ENCODE measurements around the gene DLGAP3. TPM values are rescaled to one million over a fixed set of nuclear protein-coding genes. Genes with fewer than 3 reads are reported as not detected.
A peak's percentile ranks its signal among the peaks of the same experiment; 100 is the strongest.

Gene DLGAP3
- total RNA-seq, 1 donor from 2014 or later = 0.18 TPM

DNA sequence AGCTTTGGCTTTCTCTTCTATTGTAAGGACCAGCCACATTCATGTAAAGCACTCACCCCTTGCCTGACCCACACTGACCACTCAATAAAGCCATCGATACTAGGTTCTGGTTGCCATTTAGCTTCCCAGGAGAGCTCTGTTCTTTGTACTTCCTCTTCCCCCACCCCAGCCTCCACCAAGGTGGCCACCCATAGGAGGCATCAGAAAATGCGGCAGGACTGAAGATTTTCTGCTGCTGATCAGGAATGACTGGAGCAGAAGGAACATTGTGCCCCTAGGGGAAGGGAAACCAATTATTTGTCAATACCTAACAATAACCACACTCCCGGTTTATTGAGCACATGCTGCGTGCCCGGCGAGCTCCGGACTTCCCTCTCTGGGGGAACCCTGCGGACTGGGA lies 64.7 kb downstream of the DLGAP3 start:
- H3K4me1 ChIP-seq = peaks cover 23% of the 10 kb centered on the region
- no peaks in the 10 kb centered on the region for H3K9me3 ChIP-seq
- DNase-seq (no peak), ATAC-seq (no peak)
- H3K27ac ChIP-seq = no peak overlapping the region
- intact Hi-C loops (cut with DNase I) = no loop called here
- TF ChIP-seq, protein P1, sequence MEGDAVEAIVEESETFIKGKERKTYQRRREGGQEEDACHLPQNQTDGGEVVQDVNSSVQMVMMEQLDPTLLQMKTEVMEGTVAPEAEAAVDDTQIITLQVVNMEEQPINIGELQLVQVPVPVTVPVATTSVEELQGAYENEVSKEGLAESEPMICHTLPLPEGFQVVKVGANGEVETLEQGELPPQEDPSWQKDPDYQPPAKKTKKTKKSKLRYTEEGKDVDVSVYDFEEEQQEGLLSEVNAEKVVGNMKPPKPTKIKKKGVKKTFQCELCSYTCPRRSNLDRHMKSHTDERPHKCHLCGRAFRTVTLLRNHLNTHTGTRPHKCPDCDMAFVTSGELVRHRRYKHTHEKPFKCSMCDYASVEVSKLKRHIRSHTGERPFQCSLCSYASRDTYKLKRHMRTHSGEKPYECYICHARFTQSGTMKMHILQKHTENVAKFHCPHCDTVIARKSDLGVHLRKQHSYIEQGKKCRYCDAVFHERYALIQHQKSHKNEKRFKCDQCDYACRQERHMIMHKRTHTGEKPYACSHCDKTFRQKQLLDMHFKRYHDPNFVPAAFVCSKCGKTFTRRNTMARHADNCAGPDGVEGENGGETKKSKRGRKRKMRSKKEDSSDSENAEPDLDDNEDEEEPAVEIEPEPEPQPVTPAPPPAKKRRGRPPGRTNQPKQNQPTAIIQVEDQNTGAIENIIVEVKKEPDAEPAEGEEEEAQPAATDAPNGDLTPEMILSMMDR (IDR thresholded peaks at IDR 0.05) = no peak
- no peak overlapping the region for H3K4me3 ChIP-seq
- H3K36me3 ChIP-seq = no peaks in the 10 kb centered on the region
- H3K27me3 ChIP-seq (ENCODE audit: low read depth) = no peaks in the 10 kb centered on the region

DNA sequence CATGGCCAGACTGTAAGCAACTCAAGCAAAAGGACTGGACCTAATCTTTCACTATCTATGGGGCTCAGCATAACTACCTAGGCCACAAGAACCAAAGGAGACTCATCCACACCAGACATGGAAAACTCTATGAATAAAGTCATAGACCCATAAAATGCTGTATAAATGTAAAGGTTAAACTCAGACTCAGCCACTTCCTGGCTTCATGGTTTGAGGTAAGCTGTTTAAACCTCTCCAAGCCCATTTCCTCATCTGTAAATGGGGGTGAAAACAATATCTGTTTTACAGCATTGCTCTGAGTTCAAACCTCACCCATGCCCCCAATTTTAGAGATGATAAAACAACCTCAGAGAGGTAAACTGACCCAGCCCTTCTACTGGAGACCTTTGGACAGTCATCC lies 65.9 kb downstream of the DLGAP3 start:
- Histone ChIP-seq H3K36me3 (no peaks in the 10 kb centered on the region), H3K4me1 (peaks cover 29% of the 10 kb centered on the region), H3K27me3 (ENCODE audit: low read depth) (no peaks in the 10 kb centered on the region), H3K27ac (no peak overlapping the region), H3K9me3 (no peaks in the 10 kb centered on the region), H3K4me3 (no peak overlapping the region)
- intact Hi-C loops (cut with DNase I) = no loop called here
- TF ChIP-seq, protein P1 (IDR thresholded peaks at IDR 0.05) = no peak
- ATAC-seq (no peak), DNase-seq (no peak)

DNA sequence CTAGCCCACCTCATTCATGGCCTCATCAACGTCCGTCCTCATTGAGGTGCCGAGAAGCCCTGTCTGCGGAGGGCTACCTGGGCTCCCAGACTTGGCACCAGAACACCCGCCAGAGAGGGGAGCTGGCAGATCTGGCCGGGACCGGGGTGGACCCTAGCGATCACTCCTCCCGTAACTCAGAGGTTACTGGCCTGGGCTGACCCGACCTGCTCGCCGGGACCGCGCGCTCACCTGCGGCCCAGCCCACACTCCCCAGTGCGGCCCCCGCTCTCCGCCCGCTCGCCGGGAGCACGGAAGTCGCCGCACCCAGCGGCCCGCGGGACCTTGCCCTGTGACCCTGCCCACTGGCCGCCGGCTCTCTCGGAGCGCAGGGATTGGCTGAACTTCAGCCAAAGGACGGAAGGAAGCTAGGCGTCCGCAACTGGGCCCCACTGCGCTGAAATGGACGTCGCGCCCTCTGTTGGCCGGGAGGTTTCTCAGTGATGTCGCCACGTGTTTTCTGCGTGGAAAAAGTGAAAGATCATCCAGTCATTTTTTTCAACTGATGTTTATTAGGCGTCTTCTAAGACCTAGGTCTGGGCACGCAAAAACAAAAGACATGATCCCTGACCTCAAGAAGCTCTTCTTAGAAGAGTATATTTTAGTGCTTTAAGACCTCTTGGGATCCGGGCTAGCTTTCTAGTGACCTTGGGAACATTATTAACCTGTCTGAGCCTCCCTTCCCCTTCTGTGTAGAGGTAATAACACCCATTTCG lies 69.8 kb downstream of the DLGAP3 start, which contains the start of gene SMIM12:
Gene SMIM12 (minus strand): TSS at position 304 of the 755 bp plus-strand sequence. CDS start 3,772 bp downstream, outside the sequence.
- peaks cover 12% of the 10 kb centered on the region for H3K36me3 ChIP-seq
- no peaks in the 10 kb centered on the region for H3K9me3 ChIP-seq
- H3K4me1 ChIP-seq = peaks cover 29% of the 10 kb centered on the region
- peak; percentile 99 for ATAC-seq
- TF ChIP-seq, protein P1 (IDR thresholded peaks at IDR 0.05) = peak; percentile 87
- intact Hi-C loops (cut with DNase I) = no loop called here
- H3K27ac ChIP-seq = peak within 1 kb of the TSS; percentile 92
- DNase-seq = peak; percentile 97
- peak within 1 kb of the TSS; percentile 100 for H3K4me3 ChIP-seq
- no peaks in the 10 kb centered on the region for H3K27me3 ChIP-seq (ENCODE audit: low read depth)

DNA sequence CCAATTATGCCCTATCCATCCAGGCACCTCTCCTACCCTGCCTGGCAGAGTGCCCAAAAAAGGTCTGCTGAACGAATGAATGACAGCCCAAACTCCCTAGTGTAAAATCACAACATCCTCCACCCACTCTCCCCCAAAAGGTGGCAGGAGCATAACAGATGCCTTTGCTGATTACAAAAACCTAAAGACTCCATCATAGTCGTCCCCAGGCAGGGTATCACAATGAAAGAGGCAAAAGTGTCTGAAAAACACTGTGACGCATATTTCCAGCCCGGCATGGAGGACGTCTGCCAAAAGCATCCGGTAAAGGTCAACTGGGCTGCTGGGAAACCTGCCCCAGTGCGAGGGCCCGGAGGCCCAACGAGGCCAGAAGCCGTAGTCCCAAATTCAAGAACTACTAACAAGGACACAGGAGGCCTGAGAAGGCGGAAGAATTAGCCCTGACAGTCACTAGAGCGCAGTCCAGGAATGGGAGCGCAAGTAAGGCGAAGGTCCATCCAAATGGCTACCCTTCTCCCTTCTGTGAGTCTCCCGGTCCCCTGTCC lies 70.5 kb downstream of the DLGAP3 start:
- TF ChIP-seq, protein P1 (IDR thresholded peaks at IDR 0.05) = no peak
- no peaks in the 10 kb centered on the region for H3K9me3 ChIP-seq
- peak overlapping the region; percentile 100 for H3K4me3 ChIP-seq
- ATAC-seq (peak; percentile 38 to 50), DNase-seq (no peak)
- H3K27ac ChIP-seq = peak overlapping the region; percentile 92
- peaks cover 18% of the 10 kb centered on the region for H3K36me3 ChIP-seq
- H3K27me3 ChIP-seq (ENCODE audit: low read depth) = no peaks in the 10 kb centered on the region
- H3K4me1 ChIP-seq = peaks cover 29% of the 10 kb centered on the region
- intact Hi-C loops (cut with DNase I) = no loop called here

DNA sequence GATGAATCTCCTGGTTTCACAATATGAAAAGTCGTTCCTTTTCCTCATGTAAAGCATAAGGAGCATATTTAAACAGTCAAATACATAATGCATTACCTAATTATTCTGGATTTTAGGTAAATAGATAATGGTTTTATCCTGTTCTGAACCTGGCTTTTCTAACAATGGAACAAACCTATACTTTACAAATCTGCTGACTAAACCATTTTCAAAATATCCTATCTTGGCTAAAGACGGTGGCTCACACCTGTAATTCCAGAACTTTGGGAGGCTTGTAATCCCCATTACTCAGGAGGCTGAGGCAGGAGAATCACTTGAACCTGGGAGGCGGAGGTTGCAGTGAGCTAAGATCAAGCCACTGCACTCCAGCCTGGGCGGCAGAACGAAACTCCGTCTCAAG lies 72.8 kb downstream of the DLGAP3 start:
- peaks cover 29% of the 10 kb centered on the region for H3K4me1 ChIP-seq
- H3K36me3 ChIP-seq = peaks cover 29% of the 10 kb centered on the region
- no peaks in the 10 kb centered on the region for H3K9me3 ChIP-seq
- intact Hi-C loops (cut with DNase I) = no loop called here
- DNase-seq (no peak), ATAC-seq (no peak)
- TF ChIP-seq, protein P1 (IDR thresholded peaks at IDR 0.05) = no peak
- no peak overlapping the region for H3K4me3 ChIP-seq
- H3K27ac ChIP-seq = no peak overlapping the region
- no peaks in the 10 kb centered on the region for H3K27me3 ChIP-seq (ENCODE audit: low read depth)

All from lower lobe of right lung (tissue), 2 donors.